DND-41 (cell line): ENCODE results near the gene ABCC3.

ENCODE experiments used
- ATAC-seq: fragments of 200-7000 bp; cut with Tn5 transposase; 3 replicates; pipeline ENCODE4 v1.9.1; 2021; ENCODE audit warnings: low read depth; ENCODE audit not compliant: insufficient read depth
- DNase-seq: peaks from one replicate; pipeline ENCODE4 v3.0.0-alpha.2; 2020
- H2AFZ ChIP-seq: 2 replicates; pipeline ENCODE4 v1.6.0; 2012; ENCODE audit warnings: low read depth, low read length
- H3K27ac ChIP-seq: 2 replicates; pipeline ENCODE4 v1.5.1; 2012; ENCODE audit warnings: low read length, inconsistent platforms
- H3K27me3 ChIP-seq: fragments of 200-600 bp; sonication (generic); 2 replicates; pipeline ENCODE4 v1.6.0; 2012; ENCODE audit warnings: low read length, mild to moderate bottlenecking, inconsistent platforms; ENCODE audit not compliant: insufficient read depth, poor library complexity
- H3K36me3 ChIP-seq: 2 replicates; pipeline ENCODE4 v1.5.1; 2012; ENCODE audit warnings: low read length, inconsistent platforms; ENCODE audit not compliant: insufficient read depth
- H3K4me1 ChIP-seq: 2 replicates; pipeline ENCODE4 v1.5.1; 2012; ENCODE audit warnings: mild to moderate bottlenecking, low read length; ENCODE audit not compliant: insufficient read depth
- H3K4me2 ChIP-seq: 2 replicates; pipeline ENCODE4 v1.6.0; 2012; ENCODE audit warnings: mild to moderate bottlenecking, moderate library complexity, low read length, inconsistent platforms; ENCODE audit not compliant: insufficient read depth
- H3K4me3 ChIP-seq, 2 experiments: fragments of 200-600 bp in 1 of 2; shearing (Covaris generic) in 1 of 2; 2 replicates each; pipeline ENCODE4 v1.5.1; 2012 to 2016; ENCODE audit warnings: inconsistent platforms in 2 of 2, low read length in 2 of 2, mild to moderate bottlenecking in 2 of 2, low read depth in 1 of 2, moderate library complexity in 1 of 2
- H3K79me2 ChIP-seq: 2 replicates; pipeline ENCODE4 v1.6.0; 2012; ENCODE audit warnings: low read length, inconsistent platforms; ENCODE audit not compliant: insufficient read depth
- H3K9ac ChIP-seq: 2 replicates; pipeline ENCODE4 v1.6.0; 2012; ENCODE audit warnings: low read depth, mild to moderate bottlenecking, inconsistent platforms, low read length, moderate library complexity
- H3K9me3 ChIP-seq: 2 replicates; pipeline ENCODE4 v1.5.1; 2012; ENCODE audit warnings: low read length, moderate library complexity, mild to moderate bottlenecking, inconsistent platforms; ENCODE audit not compliant: insufficient read depth, severe bottlenecking
- H4K20me1 ChIP-seq: 2 replicates; pipeline ENCODE4 v1.6.0; 2012; ENCODE audit warnings: low read length; ENCODE audit not compliant: insufficient read depth
- CTCF ChIP-seq: IDR thresholded peaks from 2 replicates; pipeline ENCODE4 v1.5.1; 2012; ENCODE audit warnings: borderline replicate concordance, low read length, moderate library complexity, mild to moderate bottlenecking; ENCODE audit not compliant: poor library complexity, severe bottlenecking; ENCODE audit errors: extremely low read depth
- EZH2 ChIP-seq: IDR thresholded peaks from 3 replicates; pipeline ENCODE4 v1.6.1; 2012; ENCODE audit warnings: borderline replicate concordance, low read depth, mild to moderate bottlenecking, moderate library complexity, low read length, inconsistent platforms; ENCODE audit not compliant: severe bottlenecking

Gene ABCC3

DNA sequence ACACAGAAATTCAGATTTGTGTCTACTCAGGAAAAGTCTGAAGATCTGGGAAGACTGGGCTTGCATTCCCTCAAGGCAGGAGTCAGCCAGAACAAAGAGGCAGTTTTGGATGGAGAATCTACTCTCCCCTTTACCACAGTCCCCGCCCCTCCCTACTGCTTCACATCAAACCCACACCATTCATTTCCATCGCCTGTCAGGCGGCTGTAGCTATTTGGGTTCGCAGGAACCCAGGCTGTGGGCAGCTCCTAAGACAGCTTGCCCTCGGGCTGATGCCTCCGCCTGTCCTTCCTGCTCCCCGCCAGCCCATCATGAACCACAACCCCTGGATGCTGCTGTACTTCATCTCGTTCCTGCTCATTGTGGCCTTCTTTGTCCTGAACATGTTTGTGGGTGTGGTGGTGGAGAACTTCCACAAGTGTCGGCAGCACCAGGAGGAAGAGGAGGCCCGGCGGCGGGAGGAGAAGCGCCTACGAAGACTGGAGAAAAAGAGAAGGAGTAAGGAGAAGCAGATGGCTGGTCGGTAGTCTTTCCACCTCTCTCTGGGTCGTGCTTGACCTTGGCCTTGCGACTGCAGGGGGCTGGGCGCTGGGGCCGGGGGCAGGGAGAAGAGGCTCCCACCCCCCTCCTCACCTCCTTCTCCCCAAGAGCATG is 27.0 kb upstream of the ABCC3 start:
- TF ChIP-seq CTCF = no peak
- TF ChIP-seq EZH2 = no peak
- H3K79me2 ChIP-seq = no peaks in the 10 kb centered on the region
- H3K9me3 ChIP-seq = no peaks in the 10 kb centered on the region
- H3K27me3 ChIP-seq = peaks cover 23% of the 10 kb centered on the region
- no peak overlapping the region for H2AFZ ChIP-seq
- no peaks in the 10 kb centered on the region for H3K4me1 ChIP-seq
- 0 out of 2 replicates have a peak, but pooled peaks cover 4% of the 10 kb centered on the region for H4K20me1 ChIP-seq
- H3K9ac ChIP-seq = no peak overlapping the region
- H3K27ac ChIP-seq = no peak overlapping the region
- H3K36me3 ChIP-seq = no peaks in the 10 kb centered on the region
- no peak for ATAC-seq
- no peak overlapping the region for H3K4me2 ChIP-seq
- H3K4me3 ChIP-seq = no peak overlapping the region
- DNase-seq = no peak

DNA sequence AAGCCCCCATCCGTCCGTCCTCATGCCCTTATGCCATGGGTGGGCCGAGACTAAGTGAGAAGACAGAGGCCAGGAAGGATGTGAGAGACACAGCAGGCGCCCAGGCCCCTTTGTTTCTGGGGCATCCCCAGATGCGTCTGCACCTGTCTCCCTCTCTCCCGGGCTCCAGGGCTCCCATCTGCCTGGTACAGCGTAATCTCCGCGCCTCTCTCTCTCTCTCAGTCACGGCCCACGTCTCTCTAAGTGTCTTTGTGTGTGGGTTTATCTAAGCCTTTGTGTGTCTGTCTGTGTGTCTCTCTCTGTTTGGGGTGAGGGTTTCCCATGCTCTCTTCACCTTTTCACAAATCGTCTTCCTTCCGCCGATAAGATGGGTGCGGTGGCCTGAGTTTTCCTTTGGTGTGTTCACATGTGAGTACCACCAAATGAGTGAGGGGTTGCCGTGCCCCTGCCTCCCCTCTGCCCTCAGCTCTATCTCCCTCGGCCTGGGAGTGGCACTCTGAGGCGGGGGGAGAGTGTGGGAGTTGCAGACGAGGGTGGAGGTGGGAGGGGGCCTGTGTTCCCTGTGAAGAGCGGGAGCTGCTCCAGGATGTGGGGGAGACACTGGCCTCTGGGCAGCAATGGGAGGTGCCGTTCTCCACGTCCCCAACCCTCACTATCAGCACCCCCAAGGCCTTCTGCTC is 25.8 kb upstream of the ABCC3 start:
- Histone ChIP-seq H3K4me3 (no peak overlapping the region), H3K9me3 (no peaks in the 10 kb centered on the region), H3K27ac (no peak overlapping the region), H3K4me1 (no peaks in the 10 kb centered on the region), H2AFZ (no peak overlapping the region), H4K20me1 (0 out of 2 replicates have a peak, but pooled peaks cover 4% of the 10 kb centered on the region), H3K9ac (no peak overlapping the region), H3K36me3 (no peaks in the 10 kb centered on the region), H3K4me2 (no peak overlapping the region), H3K79me2 (no peaks in the 10 kb centered on the region), H3K27me3 (peaks cover 23% of the 10 kb centered on the region)
- TF ChIP-seq EZH2 = no peak
- no peak for TF ChIP-seq CTCF
- ATAC-seq = no peak
- no peak for DNase-seq

DNA sequence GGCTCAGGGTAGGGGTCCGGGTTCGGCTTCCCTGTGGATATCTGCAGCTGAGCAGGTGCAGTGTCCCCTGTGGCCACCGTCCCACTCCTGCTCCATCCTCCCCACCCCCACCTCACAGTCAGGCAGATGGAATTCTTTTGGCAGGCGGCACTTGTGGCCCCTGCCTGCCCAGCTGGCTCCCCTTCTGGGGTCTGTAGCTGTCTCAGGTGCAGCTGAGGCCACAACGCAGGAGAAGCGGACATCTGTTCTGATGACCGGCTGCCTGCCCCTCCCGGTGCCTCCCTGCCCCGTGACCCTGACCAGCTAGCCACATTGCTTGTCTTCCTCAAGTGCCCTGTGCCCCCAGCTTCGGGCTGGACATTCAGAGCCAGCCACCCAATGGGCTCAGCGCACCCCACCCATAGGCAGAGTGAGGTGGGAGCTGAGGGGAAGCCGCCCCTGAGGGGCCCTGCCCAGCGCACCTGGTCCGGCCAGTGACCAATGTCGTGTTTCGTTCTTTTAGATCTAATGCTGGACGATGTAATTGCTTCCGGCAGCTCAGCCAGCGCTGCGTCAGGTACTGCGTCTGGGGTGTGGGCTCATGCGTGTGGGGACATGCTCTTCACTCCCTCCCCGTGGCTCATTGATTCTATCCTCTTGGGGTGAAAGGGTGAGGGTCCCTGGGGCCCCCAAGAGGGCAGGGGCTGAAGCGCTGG is 25.2 kb upstream of the ABCC3 start:
- Histone ChIP-seq H2AFZ (no peak overlapping the region), H3K9ac (no peak overlapping the region), H3K79me2 (no peaks in the 10 kb centered on the region), H3K4me2 (no peak overlapping the region), H3K27me3 (peaks cover 23% of the 10 kb centered on the region), H4K20me1 (0 out of 2 replicates have a peak, but pooled peaks cover 4% of the 10 kb centered on the region), H3K4me1 (no peaks in the 10 kb centered on the region), H3K36me3 (no peaks in the 10 kb centered on the region), H3K4me3 (no peak overlapping the region), H3K27ac (no peak overlapping the region), H3K9me3 (no peaks in the 10 kb centered on the region)
- TF ChIP-seq EZH2 (no peak), CTCF (no peak)
- ATAC-seq = no peak
- no peak for DNase-seq
